Neural crest cell (in vitro differentiated cells): ENCODE data around the gene TMCC3. TPM values are rescaled to one million over a fixed set of nuclear protein-coding genes. Genes with fewer than 3 reads are reported as not detected.
A peak's percentile ranks its signal among the peaks of the same experiment; 100 is the strongest.
"Not testable (repeated sequence)": the region's sequence is repeated elsewhere in the genome, so short reads cannot be mapped to it uniquely, and the experiment has no call there.

Experiments used
- DNase-seq: peaks from one replicate; pipeline ENCODE4 v3.0.0; 2021; ENCODE audit warnings: low read depth, mixed read lengths, low spot score
- H3K27ac Mint-ChIP-seq: one replicate; pipeline ENCODE4 v1.8.0; 2021; ENCODE audit warnings: mild to moderate bottlenecking, mixed read lengths; ENCODE audit not compliant: unreplicated experiment
- H3K27me3 Mint-ChIP-seq: 2 replicates; pipeline ENCODE4 v1.8.0; 2021; ENCODE audit warnings: low read depth, mild to moderate bottlenecking, mixed read lengths
- H3K36me3 Mint-ChIP-seq: 2 replicates; pipeline ENCODE4 v1.8.0; 2021; ENCODE audit warnings: low read depth, mild to moderate bottlenecking, mixed read lengths
- H3K4me1 Mint-ChIP-seq: 2 replicates; pipeline ENCODE4 v1.8.0; 2021; ENCODE audit warnings: mixed read lengths
- H3K4me3 Mint-ChIP-seq: one replicate; pipeline ENCODE4 v1.8.0; 2021; ENCODE audit warnings: mild to moderate bottlenecking, mixed read lengths
- H3K9me3 Mint-ChIP-seq: 2 replicates; pipeline ENCODE4 v1.8.0; 2021; ENCODE audit warnings: mixed read lengths
- CTCF ChIP-seq: fragments of 200-600 bp; sonication (generic); conservative IDR thresholded peaks from 2 replicates; pipeline ENCODE4 v1.5.0; 2021; ENCODE audit warnings: antibody characterized with exemption, mild to moderate bottlenecking
- total RNA-seq: library from RNA; stranded (reverse); gene quantifications from 2 replicates; pipeline ENCODE4 v1.2.1, GENCODE V29; 2021

TMCC3 gene
- total RNA-seq, 1 donor from 2014 or later = 3.4 TPM

DNA sequence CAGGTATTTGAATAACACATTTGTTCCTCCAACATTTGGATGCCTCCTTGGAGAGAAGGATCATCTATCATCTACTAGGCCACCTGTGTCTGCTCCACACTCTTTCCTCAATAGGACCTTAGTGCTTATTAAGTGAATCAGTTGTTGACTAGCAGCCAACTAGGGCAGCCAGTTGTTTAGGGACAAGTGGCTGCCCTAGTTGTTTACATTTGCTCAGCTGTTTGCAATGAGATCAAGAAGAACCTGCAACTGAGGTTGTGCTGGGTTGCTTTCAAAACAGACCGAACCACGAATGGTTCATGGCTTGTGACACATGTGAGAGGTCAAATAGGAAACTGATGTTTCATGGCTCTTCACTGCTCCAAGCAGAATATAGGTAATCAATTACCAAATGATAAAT, 53.8 kb downstream of the TMCC3 start:
- Mint-ChIP-seq H3K4me1 (peaks cover 18% of the 10 kb centered on the region), H3K9me3 (no peaks in the 10 kb centered on the region), H3K27ac (no peak overlapping the region)

GRCh38 chr12:94595152-94595551, 55.2 kb downstream of the TMCC3 start:
- DNase-seq = no peak
- no peaks in the 10 kb centered on the region for H3K27me3 Mint-ChIP-seq
- H3K36me3 Mint-ChIP-seq = no peaks in the 10 kb centered on the region
- TF ChIP-seq CTCF = no peak
- no peaks in the 10 kb centered on the region for H3K9me3 Mint-ChIP-seq
- H3K27ac Mint-ChIP-seq = no peak overlapping the region
- H3K4me3 Mint-ChIP-seq = no peak overlapping the region
- peaks cover 28% of the 10 kb centered on the region for H3K4me1 Mint-ChIP-seq

More for the DNA sequence above, 53.8 kb downstream of the TMCC3 start:
- Mint-ChIP-seq H3K4me3 (no peak overlapping the region), H3K36me3 (no peaks in the 10 kb centered on the region), H3K27me3 (no peaks in the 10 kb centered on the region)
- no peak for TF ChIP-seq CTCF
- DNase-seq = no peak

GRCh38 chr12:94594443-94594825, 55.9 kb downstream of the TMCC3 start:
- H3K4me1 Mint-ChIP-seq = peaks cover 32% of the 10 kb centered on the region
- peak overlapping the region; percentile 80 for H3K27ac Mint-ChIP-seq
- H3K27me3 Mint-ChIP-seq = no peaks in the 10 kb centered on the region
- no peak overlapping the region for H3K4me3 Mint-ChIP-seq
- H3K9me3 Mint-ChIP-seq = no peaks in the 10 kb centered on the region
- DNase-seq = no peak
- no peak for TF ChIP-seq CTCF
- no peaks in the 10 kb centered on the region for H3K36me3 Mint-ChIP-seq

- no peak for TF ChIP-seq CTCF
- no peaks in the 10 kb centered on the region for H3K36me3 Mint-ChIP-seq
- H3K27ac Mint-ChIP-seq = peak overlapping the region; percentile 80
- no peak overlapping the region for H3K4me3 Mint-ChIP-seq
- no peaks in the 10 kb centered on the region for H3K27me3 Mint-ChIP-seq
- peaks cover 33% of the 10 kb centered on the region for H3K4me1 Mint-ChIP-seq
- H3K9me3 Mint-ChIP-seq = no peaks in the 10 kb centered on the region
- DNase-seq = no peak
Measured at GRCh38 chr12:94593822-94594442, 56.4 kb downstream of the TMCC3 start.

GRCh38 chr12:94592723-94593122, 57.6 kb downstream of the TMCC3 start:
- DNase-seq, H3K9me3 Mint-ChIP-seq, H3K4me3 Mint-ChIP-seq, H3K36me3 Mint-ChIP-seq, H3K27ac Mint-ChIP-seq, H3K27me3 Mint-ChIP-seq: not testable (repeated sequence)
- peaks cover 42% of the 10 kb centered on the region for H3K4me1 Mint-ChIP-seq

DNA sequence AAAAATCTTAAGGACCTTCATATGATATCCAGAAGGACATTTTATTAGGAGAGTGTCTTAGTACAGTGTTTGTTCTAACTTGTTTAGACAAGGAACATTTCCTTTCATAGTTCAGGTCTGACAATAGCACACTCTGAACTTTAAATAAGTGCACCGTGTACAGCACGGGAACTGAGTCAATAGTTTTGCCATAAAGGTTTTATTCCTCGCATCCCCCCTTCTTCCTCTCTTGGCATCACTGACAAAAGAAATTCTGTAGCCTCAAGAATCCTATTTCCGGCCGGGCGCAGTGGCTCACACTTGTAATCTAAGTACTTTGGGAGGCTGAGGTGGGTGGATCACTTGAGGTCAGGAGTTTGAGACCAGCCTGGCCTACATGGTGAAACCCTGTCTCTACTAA, 58.3 kb downstream of the TMCC3 start:
- Mint-ChIP-seq H3K4me3 (peak overlapping the region; percentile 28), H3K4me1 (peaks cover 49% of the 10 kb centered on the region), H3K27me3 (no peaks in the 10 kb centered on the region), H3K9me3 (no peaks in the 10 kb centered on the region), H3K27ac (no peak overlapping the region), H3K36me3 (no peaks in the 10 kb centered on the region)
- no peak for DNase-seq
- TF ChIP-seq CTCF = no peak
